NCI-H2227 (cell line): ENCODE data around the gene NR2F1-AS1.
A peak's percentile ranks its signal among the peaks of the same experiment; 100 is the strongest.

Source experiments
- DNase-seq: peaks from one replicate; lab custom pipeline; 2025; ENCODE audit not compliant: unreplicated experiment; lab: John Stamatoyannopoulos, UW

The NR2F1-AS1 gene

DNA sequence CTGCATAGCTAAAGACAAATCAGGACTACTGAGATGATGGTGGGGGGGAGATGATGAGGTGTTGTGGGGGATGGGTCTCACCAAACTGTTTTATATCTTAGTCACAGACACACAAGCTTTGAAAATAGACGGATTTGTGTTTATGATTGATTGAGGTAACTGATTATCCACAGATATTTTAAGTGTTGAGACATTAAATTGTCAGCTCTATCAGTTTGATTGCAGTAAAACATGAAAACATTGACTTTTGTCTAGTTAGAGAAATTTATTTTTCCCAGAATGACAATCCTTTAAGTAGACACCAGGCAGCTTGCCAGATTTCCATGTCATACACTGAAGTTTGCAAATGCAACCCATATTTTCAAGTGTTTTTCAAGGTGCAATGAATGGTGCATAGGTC lies 149.8 kb downstream of the NR2F1-AS1 start:
- DNase-seq: no peak

DNA sequence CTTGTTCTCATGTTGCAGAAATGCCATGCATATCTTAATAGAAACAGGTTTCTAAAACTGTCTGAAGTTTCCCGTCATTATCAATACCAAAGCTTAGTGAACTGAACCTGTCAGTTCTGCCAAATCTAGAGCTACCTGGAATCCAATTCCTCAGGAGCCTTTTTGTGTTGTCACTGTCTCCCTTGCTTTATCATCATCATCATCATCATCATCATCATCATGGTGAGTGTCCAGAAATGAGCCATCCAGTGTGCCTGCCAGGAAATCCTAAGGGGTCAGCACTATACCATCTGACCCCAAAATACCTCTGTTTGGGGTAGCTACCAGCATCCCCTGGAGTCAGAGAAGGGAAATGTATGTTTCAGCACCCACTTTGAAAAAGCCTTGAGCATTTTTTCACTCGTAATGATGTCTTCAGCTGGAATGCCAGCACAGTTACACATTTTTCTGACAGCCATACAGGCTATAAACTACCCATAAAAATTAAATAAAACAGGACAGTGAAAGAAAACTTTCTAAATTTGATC lies 150.3 kb downstream of the NR2F1-AS1 start:
- no peak for DNase-seq

DNA sequence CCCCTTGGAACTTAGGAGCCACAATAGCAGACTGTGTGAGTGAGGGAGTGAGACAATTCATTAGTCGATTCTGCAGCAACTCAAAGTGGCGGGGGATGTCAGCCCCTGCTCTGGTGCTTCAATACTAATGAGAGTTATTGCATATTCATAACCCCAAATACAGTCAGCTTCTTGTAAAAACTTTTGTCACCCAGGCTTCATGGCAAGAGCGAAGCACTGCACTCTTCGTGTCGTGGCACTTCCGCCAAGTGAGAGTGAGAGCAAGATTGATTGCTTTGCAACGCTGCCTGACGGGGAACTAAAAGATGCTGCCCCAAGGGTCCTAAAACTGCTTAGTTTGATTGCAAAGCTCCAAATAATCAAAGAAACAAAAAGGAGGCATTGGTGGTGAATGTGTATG lies 150.9 kb downstream of the NR2F1-AS1 start:
- no peak for DNase-seq

DNA sequence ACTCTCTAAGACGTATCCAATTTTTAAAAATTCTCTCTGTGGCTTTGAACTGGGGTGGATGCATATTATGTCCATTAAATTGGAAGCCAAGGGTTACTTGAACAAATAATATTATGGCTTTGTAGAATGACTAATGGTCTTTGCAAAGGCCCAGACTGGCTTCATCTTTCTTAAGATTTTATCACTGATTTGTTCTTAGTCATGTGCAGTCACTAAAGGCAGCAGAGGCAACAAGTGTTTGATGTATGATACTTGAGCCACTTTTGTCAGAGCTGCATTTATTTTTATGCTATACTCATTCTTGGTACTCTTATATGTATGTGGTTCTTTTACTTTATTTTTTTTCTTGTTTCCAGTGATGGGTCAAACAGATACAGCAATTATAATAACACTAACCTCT lies 152.2 kb downstream of the NR2F1-AS1 start:
- no peak for DNase-seq

DNA sequence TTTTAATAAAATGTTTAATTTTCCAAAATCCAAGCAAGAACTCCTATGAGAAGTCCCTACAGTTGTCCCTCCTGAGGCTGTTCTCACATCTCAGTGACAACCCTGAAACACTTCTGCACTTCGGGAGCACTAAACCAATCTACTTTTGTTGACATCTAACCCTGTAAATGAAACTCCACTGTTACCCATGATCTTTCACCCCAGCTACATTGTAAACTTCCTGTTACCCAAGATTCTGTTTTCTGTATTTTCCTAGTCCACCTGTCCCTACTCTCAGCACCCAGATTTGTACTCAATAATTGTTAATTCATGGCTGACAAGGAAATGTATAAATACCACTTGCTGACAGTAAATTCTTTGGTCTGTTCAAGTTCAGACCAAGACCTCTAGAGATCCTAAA lies 153.7 kb downstream of the NR2F1-AS1 start:
- no peak for DNase-seq

DNA sequence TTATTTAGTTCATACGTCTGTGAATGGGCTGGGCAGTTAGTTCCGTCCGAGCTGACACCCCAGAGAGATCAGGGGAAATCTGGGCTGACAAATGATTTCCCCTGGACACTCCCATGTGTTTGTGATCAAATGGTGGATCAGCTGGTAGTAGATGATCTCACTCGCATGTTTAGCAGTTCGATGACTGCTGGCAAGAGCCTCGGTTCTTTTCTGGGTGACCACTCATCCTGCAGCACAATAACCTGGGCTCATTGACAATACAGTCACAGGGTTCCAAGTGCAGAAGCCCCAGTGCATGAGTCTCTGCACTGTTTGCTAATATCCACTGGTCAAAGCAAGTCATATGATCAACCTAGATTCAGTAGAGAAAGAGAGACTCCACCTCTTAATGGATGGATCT lies 155.9 kb downstream of the NR2F1-AS1 start:
- DNase-seq: no peak

DNA sequence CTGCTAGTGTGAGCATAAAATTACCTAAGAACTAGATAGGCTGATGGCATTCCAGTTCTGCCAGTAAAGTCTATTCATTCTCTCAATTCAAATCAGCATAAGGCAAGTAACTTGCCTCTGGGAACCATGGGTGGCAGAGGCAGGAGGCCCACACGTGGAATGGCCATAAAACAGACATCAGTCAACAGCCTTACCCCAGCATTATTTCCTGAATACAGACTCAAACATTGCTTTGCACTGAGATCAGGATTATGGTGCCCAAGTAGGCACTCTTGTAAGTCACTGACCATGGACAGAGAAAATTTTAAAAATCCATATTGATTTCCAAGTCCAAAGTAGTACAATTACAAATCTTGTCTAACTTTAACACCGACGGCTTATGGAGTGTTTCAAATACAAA lies 157.7 kb downstream of the NR2F1-AS1 start:
- DNase-seq: no peak

DNA sequence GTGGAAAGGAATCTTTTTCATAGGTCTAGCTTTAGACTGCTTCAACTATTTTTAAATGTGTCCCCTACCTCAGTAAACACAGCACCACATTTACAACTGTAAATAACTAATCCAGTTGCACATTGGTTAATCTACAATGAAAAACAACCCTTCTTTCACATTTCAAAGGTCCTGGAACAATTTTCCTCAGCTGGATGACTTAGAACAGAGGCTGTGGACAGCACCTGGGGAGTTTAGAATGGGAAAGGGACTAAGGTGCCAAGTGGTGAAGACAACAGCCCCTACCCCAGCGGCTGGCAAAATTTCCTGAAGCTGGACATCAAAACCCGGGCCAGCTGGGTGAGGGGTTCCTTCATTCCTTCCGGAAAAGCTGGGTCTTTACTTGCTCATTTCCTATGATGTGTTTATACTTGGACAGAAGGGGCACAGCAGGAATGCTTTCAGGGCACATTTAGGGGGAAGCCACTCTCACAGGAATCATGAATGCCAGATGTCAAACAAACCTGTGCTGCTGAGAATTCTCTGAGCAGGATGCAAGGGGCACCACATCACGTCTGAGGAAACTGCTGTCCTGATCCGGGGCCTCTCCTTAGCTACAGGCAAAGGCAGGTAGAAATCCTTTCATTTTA lies 158.3 kb downstream of the NR2F1-AS1 start:
- no peak for DNase-seq

DNA sequence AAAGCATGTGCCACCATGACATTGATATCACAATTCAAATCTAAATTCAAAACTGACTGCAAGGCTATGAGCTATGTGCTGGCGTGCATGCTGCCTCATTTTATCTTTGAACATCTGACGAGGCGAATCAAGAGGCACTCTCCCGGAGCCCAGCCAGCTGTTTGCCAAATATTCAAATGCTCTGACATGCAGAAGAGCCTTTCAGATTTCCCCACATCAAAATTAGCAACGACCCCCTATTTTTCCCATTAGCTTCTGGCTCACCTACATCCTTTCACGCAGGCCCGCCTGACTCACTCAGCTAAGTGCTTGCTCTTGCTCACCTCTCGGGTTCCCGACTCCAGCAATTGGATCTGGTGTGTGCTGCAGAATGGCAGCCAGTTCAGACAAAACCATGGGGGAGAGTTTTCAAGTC lies 159.0 kb downstream of the NR2F1-AS1 start:
- peak; percentile 16 for DNase-seq

DNA sequence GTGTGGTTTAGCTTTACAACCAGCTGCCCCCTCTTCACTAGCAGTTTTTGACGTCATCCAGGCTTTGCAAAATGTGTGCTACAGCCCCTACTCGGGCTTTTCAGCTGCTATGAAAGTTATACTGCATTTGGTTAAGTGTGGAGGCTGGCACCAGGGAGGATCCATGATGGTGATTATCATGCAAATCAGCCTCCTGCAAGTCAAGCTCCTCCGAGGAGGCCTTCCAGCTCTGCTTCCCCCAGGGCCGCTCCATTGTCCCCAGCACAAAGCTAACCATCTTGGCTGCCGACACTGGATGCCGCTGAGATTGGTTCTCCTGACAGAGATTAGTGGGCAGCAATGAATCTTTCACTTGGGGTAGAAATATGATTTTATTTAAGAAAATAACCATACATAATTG lies 159.6 kb downstream of the NR2F1-AS1 start:
- peak; percentile 11 for DNase-seq

DNA sequence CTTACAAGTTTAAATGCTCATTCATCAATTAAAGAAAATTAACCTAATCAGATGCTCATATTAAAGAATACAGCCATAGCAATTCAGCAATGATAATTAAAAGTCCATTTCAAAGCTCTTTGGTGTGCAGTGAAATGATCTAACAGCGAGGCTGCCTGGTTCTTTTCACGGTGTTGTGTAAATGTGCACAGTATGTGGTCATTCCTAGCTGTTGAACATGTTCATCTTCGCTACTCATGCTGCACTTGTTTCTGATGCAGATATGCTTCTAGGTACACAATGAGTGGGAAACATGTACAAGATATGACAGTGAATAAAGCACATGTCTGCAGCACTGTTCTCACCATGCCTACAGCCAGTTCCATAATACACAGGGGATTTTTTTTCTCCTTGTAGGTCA lies 163.5 kb downstream of the NR2F1-AS1 start:
- DNase-seq: no peak

DNA sequence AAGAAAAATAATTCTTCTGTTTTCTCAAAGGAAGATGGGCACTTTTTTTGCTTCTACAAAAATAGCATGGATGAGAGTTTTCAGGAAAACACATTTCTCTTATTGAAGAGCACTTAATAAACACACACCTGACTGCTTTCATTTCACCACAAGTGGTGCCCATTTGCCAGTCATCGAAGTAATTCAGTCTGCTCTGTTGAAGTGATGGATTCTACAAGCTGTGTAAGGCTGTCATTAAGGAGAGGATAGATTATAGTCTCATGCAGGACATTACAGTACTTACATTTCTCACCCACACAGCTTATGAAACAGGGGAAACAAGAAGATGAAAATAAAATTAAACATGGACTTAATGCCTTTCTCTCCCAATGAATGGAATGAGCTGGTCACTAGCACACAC lies 165.2 kb downstream of the NR2F1-AS1 start:
- peak; percentile 52 for DNase-seq

DNA sequence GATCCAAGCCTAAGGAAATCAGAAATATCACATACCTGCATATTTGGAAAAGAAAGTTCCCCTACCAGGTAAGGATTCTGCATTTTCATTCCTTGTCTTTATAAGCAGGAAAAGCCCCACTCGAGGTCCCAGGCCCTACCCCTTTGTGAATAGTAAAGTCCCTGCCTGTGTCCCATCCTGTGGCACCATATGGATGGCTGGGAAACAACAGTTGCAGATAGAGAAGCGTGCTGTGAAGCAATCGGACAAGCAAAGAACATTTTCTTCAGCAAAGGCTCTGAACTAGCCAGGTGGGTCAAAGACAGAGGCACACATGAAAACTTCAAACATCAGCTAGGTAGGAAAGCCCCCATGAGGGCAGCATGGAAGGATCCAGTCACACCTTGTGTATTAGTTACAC lies 169.3 kb downstream of the NR2F1-AS1 start:
- no peak for DNase-seq

DNA sequence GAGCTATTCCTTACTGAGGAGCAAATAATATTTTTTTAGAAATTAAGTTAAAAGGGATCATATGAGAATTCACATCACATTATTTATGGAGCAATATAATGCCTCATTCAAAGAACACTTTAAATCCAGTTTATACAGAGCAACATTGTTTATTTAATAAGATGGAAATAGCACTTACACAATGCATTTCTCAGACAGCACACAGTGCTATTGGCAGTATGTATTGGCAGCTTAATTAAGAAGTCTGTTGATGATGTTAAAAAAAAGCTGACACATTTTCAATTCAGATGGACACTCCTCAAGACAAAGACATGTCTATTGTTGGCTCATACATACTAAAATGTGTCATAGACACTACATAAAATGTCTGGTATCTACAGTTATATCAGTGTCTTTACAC lies 171.3 kb downstream of the NR2F1-AS1 start:
- DNase-seq: no peak

DNA sequence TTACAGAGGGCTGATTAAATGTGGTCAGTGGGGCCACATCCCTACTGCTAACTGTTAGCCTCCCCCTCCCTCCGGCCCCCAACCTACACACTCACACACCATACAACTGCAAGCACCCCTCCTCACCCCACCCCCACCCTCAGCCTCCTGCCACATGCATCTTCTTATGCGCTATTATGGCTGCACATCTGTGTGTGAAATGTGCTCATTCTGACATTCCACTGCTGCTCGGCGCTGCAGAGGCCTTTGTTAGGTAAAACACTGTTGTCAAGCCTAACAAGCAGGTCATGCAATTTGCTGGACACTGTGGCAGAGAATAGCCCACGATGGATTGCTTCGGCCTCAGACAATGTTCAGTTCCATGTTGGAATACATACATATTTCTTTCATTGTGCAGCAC lies 173.6 kb downstream of the NR2F1-AS1 start:
- peak; percentile 5 for DNase-seq

DNA sequence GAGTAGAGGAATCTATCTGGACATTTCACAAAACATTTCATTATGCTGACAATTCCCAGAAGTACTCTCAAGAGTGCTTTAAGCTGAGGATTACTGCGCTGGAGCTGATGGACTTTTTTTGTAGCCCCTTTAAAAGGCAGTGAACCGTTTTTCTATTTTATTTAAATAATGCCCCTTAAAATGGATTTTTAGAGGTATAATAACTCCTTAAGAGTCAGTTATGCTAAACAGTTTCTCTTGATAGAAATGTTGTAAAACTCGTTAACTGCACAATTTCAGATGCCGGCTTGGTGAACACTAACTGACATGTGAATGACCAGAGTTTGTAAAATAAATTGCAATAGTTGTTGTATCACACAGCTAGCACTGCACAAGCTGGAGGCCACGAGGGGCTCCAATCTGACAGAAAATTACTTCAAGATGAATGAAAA lies 174.0 kb downstream of the NR2F1-AS1 start:
- no peak for DNase-seq

DNA sequence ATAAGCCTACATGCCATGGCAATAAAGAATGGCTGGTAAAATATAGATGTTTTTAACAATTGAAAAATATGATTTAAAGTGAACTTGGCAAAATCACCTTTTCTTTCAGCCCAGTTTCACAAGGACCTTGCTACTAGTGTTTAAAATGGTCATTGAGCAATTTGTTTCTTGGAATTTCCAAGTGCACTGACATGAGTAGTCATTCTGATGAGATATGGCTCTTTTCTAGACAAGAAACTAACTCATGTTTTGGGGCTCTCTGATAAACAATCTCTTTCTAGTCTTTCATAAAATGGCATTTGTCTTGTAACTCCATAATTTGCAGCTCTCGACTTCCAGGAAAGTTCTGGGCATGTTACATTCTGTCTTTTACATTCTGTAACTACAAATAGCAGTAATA lies 176.8 kb downstream of the NR2F1-AS1 start:
- no peak for DNase-seq

DNA sequence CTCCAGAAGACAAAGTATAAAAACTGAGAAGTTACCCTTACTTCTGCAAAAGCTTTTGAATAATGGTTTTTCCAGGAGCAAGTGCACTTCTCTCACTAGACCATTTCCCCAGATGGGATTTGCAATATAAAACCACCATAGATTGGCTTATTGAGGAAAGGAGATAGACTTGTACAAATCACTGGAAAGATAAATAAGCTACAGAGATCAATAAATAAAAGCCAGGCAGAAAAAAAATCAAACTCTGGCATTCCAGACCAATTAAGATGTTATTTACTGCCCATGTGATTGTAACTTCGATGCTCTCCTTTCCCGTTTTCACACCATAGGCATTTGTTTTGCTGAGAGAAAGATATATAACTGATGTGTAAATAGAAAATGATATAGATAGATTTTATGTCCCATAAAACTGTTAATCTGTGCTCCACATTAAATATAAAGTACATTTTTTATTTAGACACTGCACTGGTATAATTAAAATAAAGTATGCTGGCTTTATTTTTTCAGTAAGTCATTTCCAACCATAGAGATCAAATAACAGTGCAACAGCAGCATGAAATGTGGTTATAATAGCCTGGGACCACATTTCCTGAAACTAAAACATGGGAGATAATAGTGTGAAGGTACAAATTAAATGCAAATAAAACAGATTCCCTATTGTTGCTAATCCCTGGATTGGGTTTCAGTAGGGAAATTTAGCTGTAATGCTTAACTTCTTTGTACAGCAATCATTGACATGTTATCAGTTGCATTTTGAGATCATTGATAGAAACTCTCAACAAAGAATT lies 177.7 kb downstream of the NR2F1-AS1 start:
- DNase-seq: no peak

DNA sequence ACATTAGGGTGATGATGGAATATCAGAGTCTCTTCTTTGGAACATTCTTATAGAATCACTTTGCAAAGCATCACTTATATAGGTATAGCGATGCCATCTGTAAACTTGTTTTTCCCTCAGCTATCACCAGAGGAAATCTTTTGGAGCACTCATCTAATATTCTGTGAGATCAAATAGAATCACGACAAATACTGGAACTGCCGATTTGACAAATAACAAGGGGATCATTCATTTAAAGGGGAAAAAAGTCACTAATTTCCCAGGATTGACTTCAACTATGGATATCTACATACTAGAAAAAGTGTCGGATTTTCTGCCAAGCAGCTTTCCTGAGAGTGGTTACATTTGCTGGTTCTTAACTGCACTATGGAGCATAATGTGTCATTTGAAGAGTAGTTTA lies 178.6 kb downstream of the NR2F1-AS1 start:
- no peak for DNase-seq

DNA sequence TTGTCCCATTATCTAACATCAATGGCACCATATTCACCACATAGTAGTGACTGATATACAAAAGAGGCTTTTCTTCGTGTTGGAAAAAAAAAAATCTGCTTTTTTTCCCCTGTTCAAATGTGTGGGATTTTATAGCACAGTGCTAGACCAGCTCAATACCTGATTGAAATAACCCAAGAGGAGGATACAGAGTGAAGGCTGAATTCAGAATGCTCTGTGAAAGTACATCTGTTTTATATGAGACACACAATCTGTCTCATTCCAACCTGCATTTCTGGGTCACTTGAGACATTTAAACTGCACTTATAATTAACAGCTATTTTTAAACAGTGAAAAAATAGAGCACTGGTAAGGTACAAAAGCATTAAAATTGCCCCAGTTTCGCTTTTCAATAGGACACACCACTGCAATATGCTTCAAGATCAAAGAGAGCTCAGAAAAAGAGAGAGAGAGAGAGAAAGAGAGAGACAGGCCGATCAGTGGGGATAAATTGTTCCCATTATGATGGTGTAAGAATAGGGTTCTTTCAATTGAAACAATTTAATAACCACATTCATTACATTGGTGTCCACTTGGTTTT lies 179.3 kb downstream of the NR2F1-AS1 start:
- no peak for DNase-seq

DNA sequence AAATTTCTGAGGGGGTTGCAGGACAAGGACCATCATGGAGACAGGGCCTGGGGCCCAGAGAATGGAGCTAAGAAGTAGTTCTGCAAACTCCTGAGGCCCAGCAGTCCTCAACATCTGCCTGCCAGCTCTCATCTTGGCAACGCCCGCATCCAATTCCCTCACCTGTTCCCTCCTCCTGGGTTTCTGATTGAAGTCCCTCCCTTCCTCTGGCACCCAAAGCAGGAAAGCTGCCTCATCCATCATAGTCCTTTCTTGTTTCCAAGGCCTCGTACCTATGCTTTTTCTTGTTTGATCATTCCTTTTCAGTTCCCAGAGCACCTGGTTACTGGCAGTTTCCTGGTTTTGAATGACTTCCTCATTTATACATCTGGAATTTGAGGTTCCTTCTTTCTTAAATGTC lies 181.3 kb downstream of the NR2F1-AS1 start:
- no peak for DNase-seq

DNA sequence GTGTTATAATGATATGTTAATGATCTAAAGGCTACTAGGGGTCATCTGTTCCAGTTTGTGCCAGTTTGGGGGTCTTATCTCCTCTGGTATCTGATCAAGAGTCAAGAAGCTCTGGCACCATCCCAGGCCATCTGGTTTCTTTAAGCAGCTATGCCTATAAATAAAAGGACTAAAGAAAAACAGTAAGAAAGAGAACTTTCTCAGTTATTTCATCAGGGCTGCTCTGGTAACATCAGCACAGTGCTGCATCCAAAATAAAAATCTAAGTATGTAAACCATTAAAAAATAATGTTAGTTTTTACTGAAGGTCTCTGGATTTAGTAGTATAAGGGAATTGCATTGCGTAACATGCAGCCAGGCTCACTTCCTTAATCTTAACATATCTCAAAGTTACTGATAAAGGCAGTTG lies 185.0 kb downstream of the NR2F1-AS1 start:
- no peak for DNase-seq
